Stimulated activated CD8-positive, alpha-beta memory T cell treated with anti-CD3 and anti-CD28 coated beads, Interleukin-7, amount 100 ng/mL, for 48 hours (primary cell): ENCODE measurements around the gene CKAP5.

Experiments
- DNase-seq, 2 donors: peaks; one replicate each; pipeline ENCODE4 v3.0.0-alpha.2; 2020; ENCODE audit warnings: low read depth in 1 of 2; ENCODE audit errors: extremely low read depth in 1 of 2

The CKAP5 gene

GRCh38 chr11:46845740-46846509, at the start of gene CKAP5:
CKAP5 (minus strand) TSS chr11:46846280; CDS start chr11:46821231, 25,049 bp downstream.
- peak; percentile 72 to 84 for DNase-seq

DNA sequence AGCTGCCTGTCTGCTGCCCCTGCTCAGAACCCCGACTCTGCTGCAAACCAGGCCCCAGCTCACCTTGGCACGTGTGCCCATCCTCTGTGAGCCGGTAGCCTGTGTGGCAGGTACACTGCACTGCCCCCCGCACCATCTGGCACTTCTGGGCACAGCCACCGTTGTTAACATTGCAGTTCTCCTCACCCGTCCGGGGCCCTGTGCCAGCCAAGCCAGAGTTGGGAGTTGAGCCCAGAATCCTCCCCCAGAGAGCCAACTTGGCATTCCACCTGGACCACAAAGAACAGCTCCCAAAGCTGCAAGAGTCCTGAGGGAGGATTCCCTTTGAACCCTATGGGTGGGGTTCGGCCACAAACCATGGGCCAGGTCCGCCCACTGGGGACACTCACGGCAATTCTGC, 49.7 kb upstream of the CKAP5 start:
- DNase-seq = no peak

DNA sequence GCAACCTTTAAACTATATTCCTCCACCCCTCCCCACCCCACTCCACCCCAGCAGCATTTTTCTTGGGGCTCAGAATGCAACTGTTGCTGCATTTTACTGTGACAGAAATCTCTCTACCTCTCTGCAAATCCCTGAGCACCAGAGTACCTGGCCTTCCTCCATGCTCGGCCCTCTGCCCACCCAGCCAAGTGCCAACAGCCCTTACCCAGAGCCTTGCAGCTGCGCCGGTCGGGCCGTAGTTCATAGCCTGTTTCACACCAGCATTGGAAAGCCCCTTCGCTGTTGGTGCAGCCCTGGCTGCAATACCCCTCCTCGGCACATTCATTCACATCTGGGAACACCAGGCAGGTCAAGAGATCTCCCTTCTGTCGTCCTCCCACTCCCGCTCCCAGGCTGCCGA, 48.9 kb upstream of the CKAP5 start:
- no peak for DNase-seq

DNA sequence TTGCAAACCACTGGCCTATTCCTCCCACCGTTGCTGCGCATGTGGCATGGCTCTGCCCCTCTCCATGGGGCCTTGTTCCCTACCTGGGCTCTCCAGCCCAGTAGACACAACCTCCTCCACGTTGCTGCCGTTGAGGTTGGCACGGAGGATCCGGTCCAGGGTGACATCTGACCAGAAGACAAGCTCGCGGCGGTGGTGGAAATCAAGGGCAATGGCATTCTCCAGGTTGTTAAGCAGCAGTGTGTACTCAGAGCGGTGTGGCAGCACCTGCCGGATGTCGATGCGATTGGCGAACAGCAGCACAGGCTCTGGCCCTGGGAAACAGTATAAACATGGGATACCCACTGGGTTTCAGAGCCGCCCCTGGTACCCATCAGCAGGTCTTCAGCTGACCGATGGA, 48.4 kb upstream of the CKAP5 start:
- DNase-seq = no peak

GRCh38 chr11:46892838-46893237, 46.8 kb upstream of the CKAP5 start:
- DNase-seq = no peak

GRCh38 chr11:46892109-46892508, 46.0 kb upstream of the CKAP5 start:
- DNase-seq = no peak

GRCh38 chr11:46890665-46891064, 44.6 kb upstream of the CKAP5 start:
- DNase-seq = no peak

GRCh38 chr11:46889689-46890475, 43.8 kb upstream of the CKAP5 start:
- DNase-seq = peak; percentile 9 to 42

DNA sequence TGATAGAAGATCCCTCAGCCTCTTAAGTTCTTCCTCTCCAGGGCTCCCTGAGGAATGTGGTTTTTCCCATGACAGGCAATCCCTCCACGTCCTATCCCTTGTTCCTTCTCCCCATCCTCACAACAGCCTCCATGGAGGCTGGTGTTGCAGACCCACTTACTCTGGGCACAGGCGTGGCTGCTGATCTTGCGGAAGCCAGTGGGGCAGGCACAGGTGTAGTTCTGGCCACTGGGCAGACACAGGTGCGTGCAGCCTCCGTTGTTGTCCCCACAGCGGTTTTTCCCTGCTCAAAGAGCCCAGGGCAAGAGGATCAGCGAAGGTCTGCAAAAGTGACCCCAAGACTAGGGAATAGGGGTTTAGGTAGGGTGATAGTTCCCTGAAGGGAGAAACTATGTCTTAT, 43.2 kb upstream of the CKAP5 start:
- no peak for DNase-seq

DNA sequence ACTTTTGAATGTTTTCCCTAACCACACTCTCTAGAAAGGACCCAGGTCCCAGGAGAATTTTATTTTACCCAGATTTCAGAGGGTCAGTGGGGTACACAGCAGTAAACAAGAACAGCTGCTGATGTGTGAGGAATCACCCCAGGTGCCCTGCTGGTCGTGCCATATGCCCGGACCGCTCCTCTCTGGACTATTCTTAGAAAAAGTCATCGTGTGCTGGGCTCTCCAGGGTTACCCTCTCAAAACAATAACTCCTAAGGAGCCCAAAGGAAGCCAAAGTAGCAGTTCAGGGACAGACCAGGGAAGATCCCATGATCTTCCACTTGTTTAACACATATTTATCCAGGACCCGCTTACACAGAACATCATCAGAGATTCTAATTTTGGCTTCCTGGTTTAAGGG, 42.6 kb upstream of the CKAP5 start:
- DNase-seq = no peak

GRCh38 chr11:46886211-46886610, 40.1 kb upstream of the CKAP5 start:
- no peak for DNase-seq

GRCh38 chr11:46879056-46879585, 33.0 kb upstream of the CKAP5 start:
- no peak for DNase-seq

DNA sequence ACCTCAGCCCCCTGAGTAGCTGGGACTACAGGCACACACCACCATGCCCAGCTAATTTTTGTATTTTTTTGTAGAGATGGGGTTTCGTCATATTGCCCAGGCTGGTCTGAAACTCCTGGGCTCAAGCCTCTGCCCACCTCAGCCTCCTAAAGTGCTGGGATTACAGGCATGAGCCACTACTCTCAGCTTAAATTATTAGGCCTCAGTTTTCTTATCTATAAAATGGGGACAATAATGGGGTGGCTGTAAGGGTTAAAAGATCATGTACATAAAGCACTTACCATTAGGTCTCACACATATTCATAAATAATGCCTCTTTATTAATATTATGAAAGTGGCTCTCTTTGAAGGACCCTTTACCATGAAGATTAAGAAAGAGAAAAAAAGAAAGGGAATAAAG, 31.5 kb upstream of the CKAP5 start:
- DNase-seq = no peak

GRCh38 chr11:46876471-46876870, 30.4 kb upstream of the CKAP5 start:
- DNase-seq = no peak

DNA sequence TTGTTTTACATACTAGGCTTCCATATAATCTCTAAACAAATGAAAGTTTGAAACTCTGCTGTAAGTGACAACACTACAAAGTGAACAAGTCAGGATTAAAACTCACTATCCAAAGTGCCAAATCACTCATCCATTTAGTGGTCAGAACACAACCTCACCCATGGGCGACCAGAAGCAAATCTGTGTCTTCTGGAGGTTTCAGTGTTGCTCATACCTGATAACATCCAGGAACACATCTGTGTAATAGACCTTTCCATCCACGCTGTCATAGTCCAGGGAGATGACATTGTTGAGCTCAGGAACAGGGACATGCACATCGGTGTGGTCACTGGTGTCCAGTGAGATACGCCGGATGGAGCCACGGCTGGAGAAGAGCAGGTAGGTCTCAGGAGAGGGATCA, 28.5 kb upstream of the CKAP5 start:
- no peak for DNase-seq

DNA sequence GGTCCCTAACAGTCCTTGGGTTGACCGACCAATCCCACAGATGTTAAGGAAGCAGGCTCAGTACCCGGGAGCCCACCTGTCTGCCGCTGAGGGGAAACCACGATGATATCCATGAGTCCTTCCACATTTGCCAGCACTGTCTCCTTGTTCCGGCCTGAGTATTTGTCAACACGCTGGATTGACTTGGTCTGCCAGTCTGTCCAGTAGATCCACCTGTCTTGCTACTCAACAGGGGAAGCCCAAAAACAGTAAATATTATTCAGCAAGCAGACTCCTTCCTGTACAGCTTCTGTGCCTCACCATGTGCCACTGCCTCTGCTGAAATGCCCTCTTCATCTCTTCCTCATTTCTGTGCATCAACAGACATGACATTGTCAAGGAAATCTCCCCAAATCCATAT, 22.8 kb upstream of the CKAP5 start:
- DNase-seq = no peak

DNA sequence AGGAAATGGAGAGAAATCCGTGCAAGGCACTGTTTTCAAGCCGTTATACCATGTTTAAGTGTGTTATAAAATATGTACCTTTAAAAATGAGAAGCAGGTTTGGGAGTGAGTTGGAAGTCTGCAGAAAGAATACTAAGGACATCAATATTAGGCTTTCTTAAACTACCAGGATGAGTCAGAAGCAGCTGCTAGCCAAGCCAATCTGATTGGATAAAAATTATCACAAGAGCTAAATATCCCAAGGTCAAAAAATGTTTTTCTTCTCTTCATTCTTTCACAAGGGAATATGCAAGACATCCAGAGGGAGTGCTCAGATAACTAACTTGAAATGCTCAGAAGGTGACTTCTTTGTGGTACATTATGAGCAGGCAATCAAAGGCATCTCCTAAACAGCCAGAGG, 19.3 kb upstream of the CKAP5 start:
- no peak for DNase-seq

- DNase-seq = no peak
Measured at GRCh38 chr11:46860218-46860617, 14.1 kb upstream of the CKAP5 start.

GRCh38 chr11:46858920-46859546, 13.0 kb upstream of the CKAP5 start:
- DNase-seq = no peak

DNA sequence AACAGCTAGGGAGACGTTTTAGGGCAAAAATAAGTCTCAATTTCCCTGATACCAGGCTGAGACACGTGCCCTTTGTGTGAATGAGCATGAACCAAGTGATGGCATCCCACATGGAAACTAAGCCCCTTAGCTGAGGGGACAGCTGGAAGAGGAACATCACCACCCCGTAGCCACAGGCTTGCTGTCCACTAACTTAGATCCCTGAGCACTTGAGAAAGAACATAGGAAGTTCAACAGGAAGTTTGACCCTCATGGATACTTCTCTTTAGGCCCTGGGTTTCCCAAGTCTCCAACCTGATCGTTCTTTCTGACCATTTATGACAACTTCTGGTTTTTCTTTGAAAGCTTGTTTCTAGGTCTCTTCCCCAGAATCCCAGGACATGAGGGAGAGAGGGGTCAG, 11.6 kb upstream of the CKAP5 start:
- DNase-seq = no peak

- DNase-seq = no peak
Measured at GRCh38 chr11:46856605-46857343, 10.7 kb upstream of the CKAP5 start.
